DND-41 (cell line): Measurements from ENCODE around the gene PPM1J.

ENCODE experiments used
- ATAC-seq: fragments of 200-7000 bp; cut with Tn5 transposase; 3 replicates; pipeline ENCODE4 v1.9.1; 2021; ENCODE audit warnings: low read depth; ENCODE audit not compliant: insufficient read depth
- DNase-seq: peaks from one replicate; pipeline ENCODE4 v3.0.0-alpha.2; 2020
- H2AFZ ChIP-seq: 2 replicates; pipeline ENCODE4 v1.6.0; 2012; ENCODE audit warnings: low read depth, low read length
- H3K27ac ChIP-seq: 2 replicates; pipeline ENCODE4 v1.5.1; 2012; ENCODE audit warnings: low read length, inconsistent platforms
- H3K27me3 ChIP-seq: fragments of 200-600 bp; sonication (generic); 2 replicates; pipeline ENCODE4 v1.6.0; 2012; ENCODE audit warnings: low read length, mild to moderate bottlenecking, inconsistent platforms; ENCODE audit not compliant: insufficient read depth, poor library complexity
- H3K36me3 ChIP-seq: 2 replicates; pipeline ENCODE4 v1.5.1; 2012; ENCODE audit warnings: low read length, inconsistent platforms; ENCODE audit not compliant: insufficient read depth
- H3K4me1 ChIP-seq: 2 replicates; pipeline ENCODE4 v1.5.1; 2012; ENCODE audit warnings: mild to moderate bottlenecking, low read length; ENCODE audit not compliant: insufficient read depth
- H3K4me2 ChIP-seq: 2 replicates; pipeline ENCODE4 v1.6.0; 2012; ENCODE audit warnings: mild to moderate bottlenecking, moderate library complexity, low read length, inconsistent platforms; ENCODE audit not compliant: insufficient read depth
- H3K4me3 ChIP-seq, 2 experiments: fragments of 200-600 bp in 1 of 2; shearing (Covaris generic) in 1 of 2; 2 replicates each; pipeline ENCODE4 v1.5.1; 2012 to 2016; ENCODE audit warnings: inconsistent platforms in 2 of 2, low read length in 2 of 2, mild to moderate bottlenecking in 2 of 2, low read depth in 1 of 2, moderate library complexity in 1 of 2
- H3K79me2 ChIP-seq: 2 replicates; pipeline ENCODE4 v1.6.0; 2012; ENCODE audit warnings: low read length, inconsistent platforms; ENCODE audit not compliant: insufficient read depth
- H3K9ac ChIP-seq: 2 replicates; pipeline ENCODE4 v1.6.0; 2012; ENCODE audit warnings: low read depth, mild to moderate bottlenecking, inconsistent platforms, low read length, moderate library complexity
- H3K9me3 ChIP-seq: 2 replicates; pipeline ENCODE4 v1.5.1; 2012; ENCODE audit warnings: low read length, moderate library complexity, mild to moderate bottlenecking, inconsistent platforms; ENCODE audit not compliant: insufficient read depth, severe bottlenecking
- H4K20me1 ChIP-seq: 2 replicates; pipeline ENCODE4 v1.6.0; 2012; ENCODE audit warnings: low read length; ENCODE audit not compliant: insufficient read depth
- EZH2 ChIP-seq: IDR thresholded peaks from 3 replicates; pipeline ENCODE4 v1.6.1; 2012; ENCODE audit warnings: borderline replicate concordance, low read depth, mild to moderate bottlenecking, moderate library complexity, low read length, inconsistent platforms; ENCODE audit not compliant: severe bottlenecking
- TF ChIP-seq, protein P1 (sequence below): IDR thresholded peaks from 2 replicates; pipeline ENCODE4 v1.5.1; 2012; ENCODE audit warnings: borderline replicate concordance, low read length, moderate library complexity, mild to moderate bottlenecking; ENCODE audit not compliant: poor library complexity, severe bottlenecking; ENCODE audit errors: extremely low read depth

Gene PPM1J

DNA sequence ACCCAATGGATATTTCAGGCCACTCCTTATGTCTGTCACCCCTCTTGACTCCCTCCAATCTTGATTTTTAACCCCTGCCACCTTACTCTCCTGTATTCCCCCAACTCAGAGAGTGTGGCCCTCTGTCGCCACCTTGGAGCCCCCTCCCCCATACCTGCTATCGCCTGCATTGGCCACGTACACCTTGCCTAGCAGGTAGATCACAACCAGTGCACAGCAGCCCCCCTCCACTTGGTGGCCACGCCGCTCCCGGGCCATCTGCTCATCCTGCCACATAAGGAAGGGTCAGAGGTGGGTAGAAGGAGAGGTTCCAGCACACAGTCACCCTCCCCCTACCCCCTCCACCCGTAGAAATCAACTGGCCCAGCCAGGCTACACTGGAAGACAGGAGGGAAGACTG is 2.9 kb downstream of the PPM1J start:
- no peaks in the 10 kb centered on the region for H3K79me2 ChIP-seq
- H3K27me3 ChIP-seq, result peaks cover 5% of the 10 kb centered on the region
- no peak overlapping the region for H3K9ac ChIP-seq
- H3K36me3 ChIP-seq, result no peaks in the 10 kb centered on the region
- TF ChIP-seq, protein P1, sequence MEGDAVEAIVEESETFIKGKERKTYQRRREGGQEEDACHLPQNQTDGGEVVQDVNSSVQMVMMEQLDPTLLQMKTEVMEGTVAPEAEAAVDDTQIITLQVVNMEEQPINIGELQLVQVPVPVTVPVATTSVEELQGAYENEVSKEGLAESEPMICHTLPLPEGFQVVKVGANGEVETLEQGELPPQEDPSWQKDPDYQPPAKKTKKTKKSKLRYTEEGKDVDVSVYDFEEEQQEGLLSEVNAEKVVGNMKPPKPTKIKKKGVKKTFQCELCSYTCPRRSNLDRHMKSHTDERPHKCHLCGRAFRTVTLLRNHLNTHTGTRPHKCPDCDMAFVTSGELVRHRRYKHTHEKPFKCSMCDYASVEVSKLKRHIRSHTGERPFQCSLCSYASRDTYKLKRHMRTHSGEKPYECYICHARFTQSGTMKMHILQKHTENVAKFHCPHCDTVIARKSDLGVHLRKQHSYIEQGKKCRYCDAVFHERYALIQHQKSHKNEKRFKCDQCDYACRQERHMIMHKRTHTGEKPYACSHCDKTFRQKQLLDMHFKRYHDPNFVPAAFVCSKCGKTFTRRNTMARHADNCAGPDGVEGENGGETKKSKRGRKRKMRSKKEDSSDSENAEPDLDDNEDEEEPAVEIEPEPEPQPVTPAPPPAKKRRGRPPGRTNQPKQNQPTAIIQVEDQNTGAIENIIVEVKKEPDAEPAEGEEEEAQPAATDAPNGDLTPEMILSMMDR, result no peak
- no peak for TF ChIP-seq EZH2
- ATAC-seq (no peak), DNase-seq (no peak)
- no peak overlapping the region for H2AFZ ChIP-seq
- peaks cover 23% of the 10 kb centered on the region for H3K4me1 ChIP-seq
- H4K20me1 ChIP-seq, result no peaks in the 10 kb centered on the region; the same call in 1 of the 2 replicates
- no peaks in the 10 kb centered on the region for H3K9me3 ChIP-seq
- no peak overlapping the region for H3K4me3 ChIP-seq
- no peak overlapping the region for H3K4me2 ChIP-seq
- no peak overlapping the region for H3K27ac ChIP-seq

DNA sequence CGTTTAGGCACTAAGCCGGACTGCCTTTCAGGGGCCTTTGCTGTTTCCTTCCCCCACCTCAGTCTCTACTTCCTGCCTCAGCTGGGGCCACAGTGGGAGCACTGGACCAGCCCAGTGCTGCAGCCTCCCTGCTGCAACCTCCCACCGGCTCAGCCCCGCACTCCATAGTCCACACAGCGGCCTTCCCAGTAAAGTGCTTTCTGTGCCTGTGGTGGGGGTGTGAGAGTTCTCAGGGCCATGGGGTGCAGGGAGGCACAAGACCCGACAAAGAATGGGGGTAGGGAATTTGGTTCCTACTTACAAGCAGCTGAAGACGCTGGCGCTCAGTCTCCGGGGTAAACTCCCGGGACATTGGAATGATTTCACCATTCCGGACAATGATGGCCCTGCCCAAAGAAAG is 3.5 kb downstream of the PPM1J start:
- Histone ChIP-seq H2AFZ (no peak overlapping the region), H3K27me3 (peaks cover 5% of the 10 kb centered on the region), H3K79me2 (no peaks in the 10 kb centered on the region), H3K9ac (no peak overlapping the region), H3K9me3 (no peaks in the 10 kb centered on the region), H3K36me3 (no peaks in the 10 kb centered on the region), H3K4me2 (no peak overlapping the region), H3K4me3 (no peak overlapping the region), H3K4me1 (peaks cover 26% of the 10 kb centered on the region), H4K20me1 (no peaks in the 10 kb centered on the region; the same call in 1 of the 2 replicates), H3K27ac (no peak overlapping the region)
- DNase-seq (no peak), ATAC-seq (no peak)
- TF ChIP-seq, protein P1, result no peak
- TF ChIP-seq EZH2, result no peak

DNA sequence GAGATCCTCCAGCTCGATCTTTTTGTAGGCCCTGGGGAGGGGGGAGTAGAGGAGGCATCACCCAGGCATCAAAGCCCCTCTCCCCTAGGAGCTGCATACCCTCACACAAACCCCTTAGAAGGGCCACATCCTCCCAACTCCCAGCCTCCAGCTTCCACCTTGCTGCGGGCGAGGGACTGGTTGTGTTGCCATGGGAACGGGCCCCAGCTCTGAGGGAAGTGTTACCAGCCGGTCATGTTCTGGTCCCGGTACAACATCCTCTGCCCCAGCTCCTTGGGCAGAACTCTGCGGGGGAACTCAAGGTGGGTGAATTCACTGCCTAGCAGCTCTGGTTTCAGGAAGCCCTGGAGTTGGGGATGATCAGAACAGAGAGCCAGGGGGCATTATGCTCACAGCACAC is 4.1 kb downstream of the PPM1J start:
- H3K9me3 ChIP-seq, result no peaks in the 10 kb centered on the region
- H3K27ac ChIP-seq, result no peak overlapping the region
- TF ChIP-seq, protein P1, result no peak
- no peak for TF ChIP-seq EZH2
- H3K4me2 ChIP-seq, result no peak overlapping the region
- H3K36me3 ChIP-seq, result no peaks in the 10 kb centered on the region
- H3K4me3 ChIP-seq, result no peak overlapping the region
- no peak overlapping the region for H2AFZ ChIP-seq
- no peak overlapping the region for H3K9ac ChIP-seq
- ATAC-seq (no peak), DNase-seq (no peak)
- no peaks in the 10 kb centered on the region for H3K79me2 ChIP-seq
- H3K27me3 ChIP-seq, result peaks cover 5% of the 10 kb centered on the region
- H3K4me1 ChIP-seq, result peaks cover 26% of the 10 kb centered on the region
- H4K20me1 ChIP-seq, result no peaks in the 10 kb centered on the region; the same call in 1 of the 2 replicates

DNA sequence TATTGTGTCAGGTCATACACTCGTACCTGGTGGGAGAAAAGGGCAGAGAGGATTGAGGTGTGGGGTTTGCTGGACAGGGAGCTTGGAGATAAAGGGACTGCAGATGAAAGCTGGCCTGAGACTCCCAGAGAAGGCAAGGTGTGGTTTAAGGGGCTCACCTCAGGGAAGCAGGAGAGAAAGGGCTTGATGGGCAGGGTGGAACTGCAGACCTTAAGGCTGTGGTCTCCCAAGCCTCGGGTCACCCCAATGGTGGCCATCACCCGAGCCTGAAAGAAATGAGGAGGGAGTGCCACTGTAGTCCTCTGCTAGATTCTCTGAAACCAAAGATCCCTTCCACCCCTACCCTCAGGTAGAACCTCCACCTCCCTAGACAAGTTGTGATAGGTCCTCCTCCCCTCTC is 4.5 kb downstream of the PPM1J start:
- Histone ChIP-seq H3K4me3 (no peak overlapping the region), H3K27me3 (peaks cover 5% of the 10 kb centered on the region), H4K20me1 (no peaks in the 10 kb centered on the region), H3K4me1 (peaks cover 26% of the 10 kb centered on the region), H2AFZ (no peak overlapping the region), H3K36me3 (no peaks in the 10 kb centered on the region), H3K79me2 (no peaks in the 10 kb centered on the region), H3K9ac (no peak overlapping the region), H3K4me2 (no peak overlapping the region), H3K9me3 (no peaks in the 10 kb centered on the region), H3K27ac (no peak overlapping the region)
- no peak for TF ChIP-seq EZH2
- TF ChIP-seq, protein P1, result no peak
- ATAC-seq, result no peak
- DNase-seq, result no peak
